Measurements from ENCODE around the gene FOXD2. TPM values are rescaled to one million over a fixed set of nuclear protein-coding genes. Genes with fewer than 3 reads are reported as not detected.

The FOXD2 gene
- total RNA-seq, 1 experiment from 2014 or later = 0.07 TPM

DNA sequence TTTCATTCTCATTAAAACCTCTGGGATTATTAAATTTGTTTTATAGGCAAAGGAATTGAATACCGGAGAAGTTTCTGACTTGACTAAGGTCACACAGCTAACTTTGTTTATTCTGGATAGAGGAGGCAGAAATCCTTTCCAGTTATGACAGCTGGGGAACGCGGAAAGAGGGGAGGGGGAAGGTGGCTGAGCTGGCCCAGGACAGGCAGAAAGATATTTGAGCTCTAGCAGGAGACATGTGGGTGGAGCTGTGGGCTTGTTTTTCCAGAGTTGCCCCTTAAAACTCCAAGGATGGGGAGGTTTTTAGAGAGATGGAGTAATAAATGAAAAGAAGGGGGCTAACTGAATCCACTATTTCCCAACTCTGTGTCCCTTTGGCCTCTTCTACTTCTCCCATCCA, 27.8 kb downstream of the FOXD2 start:
- DNase-seq (ENCODE audit: low spot score) (no peak), ATAC-seq (no peak)
- H3K4me3 Mint-ChIP-seq = no peak overlapping the region
- ChIA-PET POLR2A (no interaction called here), CTCF (interaction anchor here (0.6 to 2.0 kb wide), 4 partner anchors 15 to 260 kb away, joined by 3 to 4 read pairs (median 4); no protein-coding TSS in a partner anchor)
- no peaks in the 10 kb centered on the region for H3K36me3 Mint-ChIP-seq
- no peak overlapping the region for H3K27ac Mint-ChIP-seq
- TF ChIP-seq RELA (CRISPR knock-in tag; IDR thresholded peaks at IDR 0.05; ENCODE audit: borderline replicate concordance) (no peak), NFE2L1 (CRISPR knock-in tag; IDR thresholded peaks at IDR 0.05) (no peak), ZNF396 (CRISPR knock-in tag; IDR thresholded peaks at IDR 0.05; ENCODE audit: borderline replicate concordance) (no peak), GRHL2 (CRISPR knock-in tag; IDR thresholded peaks at IDR 0.05; ENCODE audit: insufficient replicate concordance, severe bottlenecking) (no peak), E2F5 (CRISPR knock-in tag; IDR thresholded peaks at IDR 0.05) (no peak), ESRRA (CRISPR knock-in tag; IDR thresholded peaks at IDR 0.05; ENCODE audit: borderline replicate concordance) (no peak), PRDM15 (CRISPR knock-in tag; IDR thresholded peaks at IDR 0.05) (no peak), MYBL2 (CRISPR knock-in tag; IDR thresholded peaks at IDR 0.05) (no peak), JAZF1 (CRISPR knock-in tag; IDR thresholded peaks at IDR 0.05) (no peak), TEAD1 (CRISPR knock-in tag; IDR thresholded peaks at IDR 0.05) (no peak)
- TF ChIP-seq, protein P1, sequence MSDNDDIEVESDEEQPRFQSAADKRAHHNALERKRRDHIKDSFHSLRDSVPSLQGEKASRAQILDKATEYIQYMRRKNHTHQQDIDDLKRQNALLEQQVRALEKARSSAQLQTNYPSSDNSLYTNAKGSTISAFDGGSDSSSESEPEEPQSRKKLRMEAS (CRISPR knock-in tag; IDR thresholded peaks at IDR 0.05) = no peak
- TF ChIP-seq, protein P2, sequence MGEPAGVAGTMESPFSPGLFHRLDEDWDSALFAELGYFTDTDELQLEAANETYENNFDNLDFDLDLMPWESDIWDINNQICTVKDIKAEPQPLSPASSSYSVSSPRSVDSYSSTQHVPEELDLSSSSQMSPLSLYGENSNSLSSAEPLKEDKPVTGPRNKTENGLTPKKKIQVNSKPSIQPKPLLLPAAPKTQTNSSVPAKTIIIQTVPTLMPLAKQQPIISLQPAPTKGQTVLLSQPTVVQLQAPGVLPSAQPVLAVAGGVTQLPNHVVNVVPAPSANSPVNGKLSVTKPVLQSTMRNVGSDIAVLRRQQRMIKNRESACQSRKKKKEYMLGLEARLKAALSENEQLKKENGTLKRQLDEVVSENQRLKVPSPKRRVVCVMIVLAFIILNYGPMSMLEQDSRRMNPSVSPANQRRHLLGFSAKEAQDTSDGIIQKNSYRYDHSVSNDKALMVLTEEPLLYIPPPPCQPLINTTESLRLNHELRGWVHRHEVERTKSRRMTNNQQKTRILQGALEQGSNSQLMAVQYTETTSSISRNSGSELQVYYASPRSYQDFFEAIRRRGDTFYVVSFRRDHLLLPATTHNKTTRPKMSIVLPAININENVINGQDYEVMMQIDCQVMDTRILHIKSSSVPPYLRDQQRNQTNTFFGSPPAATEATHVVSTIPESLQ (CRISPR knock-in tag; IDR thresholded peaks at IDR 0.05) = no peak
- TF ChIP-seq, protein P3, sequence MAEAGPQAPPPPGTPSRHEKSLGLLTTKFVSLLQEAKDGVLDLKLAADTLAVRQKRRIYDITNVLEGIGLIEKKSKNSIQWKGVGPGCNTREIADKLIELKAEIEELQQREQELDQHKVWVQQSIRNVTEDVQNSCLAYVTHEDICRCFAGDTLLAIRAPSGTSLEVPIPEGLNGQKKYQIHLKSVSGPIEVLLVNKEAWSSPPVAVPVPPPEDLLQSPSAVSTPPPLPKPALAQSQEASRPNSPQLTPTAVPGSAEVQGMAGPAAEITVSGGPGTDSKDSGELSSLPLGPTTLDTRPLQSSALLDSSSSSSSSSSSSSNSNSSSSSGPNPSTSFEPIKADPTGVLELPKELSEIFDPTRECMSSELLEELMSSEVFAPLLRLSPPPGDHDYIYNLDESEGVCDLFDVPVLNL (CRISPR knock-in tag; IDR thresholded peaks at IDR 0.05; ENCODE audit: borderline replicate concordance, low read depth) = no peak
- TF ChIP-seq, protein P4, sequence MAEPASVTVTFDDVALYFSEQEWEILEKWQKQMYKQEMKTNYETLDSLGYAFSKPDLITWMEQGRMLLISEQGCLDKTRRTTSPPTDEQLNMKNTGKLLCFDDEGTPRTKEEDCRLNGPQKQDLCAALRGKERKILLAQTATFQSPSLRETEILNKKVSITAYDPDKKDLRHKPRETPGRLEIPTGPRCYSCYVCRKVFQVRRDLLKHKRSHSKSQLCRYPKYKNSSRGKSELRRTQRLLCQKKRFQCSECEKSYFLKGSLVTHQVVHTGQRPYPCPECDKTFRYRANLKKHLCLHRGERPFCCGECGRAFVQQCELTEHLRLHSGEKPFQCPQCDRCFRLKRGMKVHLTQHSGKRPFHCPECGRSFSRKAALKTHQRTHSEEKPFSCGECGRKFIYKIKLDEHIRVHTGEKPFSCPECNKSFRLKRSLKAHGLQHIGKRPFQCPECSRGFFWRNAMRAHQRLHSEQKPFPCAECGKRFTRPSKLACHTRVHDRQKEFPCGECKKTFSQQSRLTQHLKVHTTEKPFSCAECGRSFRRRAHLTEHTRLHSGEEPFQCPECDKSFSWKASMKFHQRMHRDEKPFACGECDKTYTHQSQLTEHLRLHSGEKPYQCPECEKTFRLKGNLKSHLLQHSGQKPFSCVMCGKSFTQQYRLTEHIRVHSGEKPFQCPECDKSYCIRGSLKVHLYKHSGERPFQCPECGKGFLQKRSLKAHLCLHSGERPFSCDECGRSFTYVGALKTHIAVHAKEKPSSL (CRISPR knock-in tag; conservative IDR thresholded peaks at IDR 0.05) = no peak
- TF ChIP-seq, protein P5, sequence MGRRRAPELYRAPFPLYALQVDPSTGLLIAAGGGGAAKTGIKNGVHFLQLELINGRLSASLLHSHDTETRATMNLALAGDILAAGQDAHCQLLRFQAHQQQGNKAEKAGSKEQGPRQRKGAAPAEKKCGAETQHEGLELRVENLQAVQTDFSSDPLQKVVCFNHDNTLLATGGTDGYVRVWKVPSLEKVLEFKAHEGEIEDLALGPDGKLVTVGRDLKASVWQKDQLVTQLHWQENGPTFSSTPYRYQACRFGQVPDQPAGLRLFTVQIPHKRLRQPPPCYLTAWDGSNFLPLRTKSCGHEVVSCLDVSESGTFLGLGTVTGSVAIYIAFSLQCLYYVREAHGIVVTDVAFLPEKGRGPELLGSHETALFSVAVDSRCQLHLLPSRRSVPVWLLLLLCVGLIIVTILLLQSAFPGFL (CRISPR knock-in tag; IDR thresholded peaks at IDR 0.05; ENCODE audit: borderline replicate concordance) = no peak
- peaks cover 34% of the 10 kb centered on the region for H3K27me3 Mint-ChIP-seq (ENCODE audit: low read depth)
- H3K9me3 Mint-ChIP-seq = no peaks in the 10 kb centered on the region
- H3K4me1 Mint-ChIP-seq = peaks cover 7% of the 10 kb centered on the region

All from WTC11 (cell line).